ENCODE measurements around the gene TMC1.

DNA sequence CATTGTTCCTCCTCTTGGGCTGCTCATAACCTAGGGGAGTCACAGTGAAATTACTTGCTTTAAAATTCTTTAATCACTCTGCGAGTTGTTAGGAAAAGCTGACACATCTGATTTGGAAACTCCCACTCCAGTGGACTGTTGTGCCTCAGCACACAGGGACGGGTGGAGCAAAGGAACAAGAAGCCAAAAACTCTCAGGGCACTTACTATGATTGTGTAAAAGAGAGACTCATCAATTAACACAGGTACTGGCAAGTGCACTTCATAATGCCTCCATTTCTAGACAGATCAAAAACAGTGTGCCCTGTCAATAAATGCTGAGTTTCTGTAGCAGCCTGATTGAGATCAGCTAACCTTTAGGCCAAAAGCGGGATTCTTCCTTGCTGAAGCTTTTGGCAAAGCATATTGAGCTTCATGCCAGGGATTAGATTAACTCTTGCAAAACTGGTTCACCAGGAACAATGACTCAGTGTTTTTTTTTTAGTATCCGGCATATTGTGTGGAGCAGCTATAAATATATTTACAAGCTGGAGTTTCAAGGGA is 55.9 kb downstream of the TMC1 start:
- TF ChIP-seq, protein P1, sequence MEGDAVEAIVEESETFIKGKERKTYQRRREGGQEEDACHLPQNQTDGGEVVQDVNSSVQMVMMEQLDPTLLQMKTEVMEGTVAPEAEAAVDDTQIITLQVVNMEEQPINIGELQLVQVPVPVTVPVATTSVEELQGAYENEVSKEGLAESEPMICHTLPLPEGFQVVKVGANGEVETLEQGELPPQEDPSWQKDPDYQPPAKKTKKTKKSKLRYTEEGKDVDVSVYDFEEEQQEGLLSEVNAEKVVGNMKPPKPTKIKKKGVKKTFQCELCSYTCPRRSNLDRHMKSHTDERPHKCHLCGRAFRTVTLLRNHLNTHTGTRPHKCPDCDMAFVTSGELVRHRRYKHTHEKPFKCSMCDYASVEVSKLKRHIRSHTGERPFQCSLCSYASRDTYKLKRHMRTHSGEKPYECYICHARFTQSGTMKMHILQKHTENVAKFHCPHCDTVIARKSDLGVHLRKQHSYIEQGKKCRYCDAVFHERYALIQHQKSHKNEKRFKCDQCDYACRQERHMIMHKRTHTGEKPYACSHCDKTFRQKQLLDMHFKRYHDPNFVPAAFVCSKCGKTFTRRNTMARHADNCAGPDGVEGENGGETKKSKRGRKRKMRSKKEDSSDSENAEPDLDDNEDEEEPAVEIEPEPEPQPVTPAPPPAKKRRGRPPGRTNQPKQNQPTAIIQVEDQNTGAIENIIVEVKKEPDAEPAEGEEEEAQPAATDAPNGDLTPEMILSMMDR (conservative IDR thresholded peaks at IDR 0.05) = no peak
- TF ChIP-seq ZFX (IDR thresholded peaks at IDR 0.05) = no peak
